ENCODE data around the gene TMEM132E.

TMEM132E gene

DNA sequence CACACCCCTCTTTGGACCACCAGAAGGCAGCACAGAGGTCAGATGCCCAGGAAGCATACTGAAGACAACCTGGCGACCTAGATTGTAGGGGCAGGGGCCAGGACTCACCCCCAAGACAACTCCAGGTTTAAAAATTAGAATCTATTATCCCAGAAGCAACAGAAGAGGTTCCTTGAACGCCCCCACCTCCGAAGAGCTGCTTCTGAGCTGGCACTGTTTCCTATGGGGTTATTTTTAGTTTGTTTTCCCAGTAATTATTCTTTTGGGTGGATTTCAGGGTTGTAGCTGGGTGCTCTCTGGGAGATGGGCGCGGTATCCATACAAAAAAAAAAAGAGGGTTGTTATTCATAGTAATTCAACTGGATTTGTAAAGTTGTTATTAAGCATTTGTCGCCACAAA is 10.4 kb upstream of the TMEM132E start:
- DNase-seq (ENCODE audit: low spot score): no peak

GRCh38 chr17:34569591-34569990 is 9.8 kb upstream of the TMEM132E start:
- DNase-seq (ENCODE audit: low spot score): no peak

- no peak for DNase-seq (ENCODE audit: low spot score)
Observed at GRCh38 chr17:34570506-34570905, 8.9 kb upstream of the TMEM132E start.

DNA sequence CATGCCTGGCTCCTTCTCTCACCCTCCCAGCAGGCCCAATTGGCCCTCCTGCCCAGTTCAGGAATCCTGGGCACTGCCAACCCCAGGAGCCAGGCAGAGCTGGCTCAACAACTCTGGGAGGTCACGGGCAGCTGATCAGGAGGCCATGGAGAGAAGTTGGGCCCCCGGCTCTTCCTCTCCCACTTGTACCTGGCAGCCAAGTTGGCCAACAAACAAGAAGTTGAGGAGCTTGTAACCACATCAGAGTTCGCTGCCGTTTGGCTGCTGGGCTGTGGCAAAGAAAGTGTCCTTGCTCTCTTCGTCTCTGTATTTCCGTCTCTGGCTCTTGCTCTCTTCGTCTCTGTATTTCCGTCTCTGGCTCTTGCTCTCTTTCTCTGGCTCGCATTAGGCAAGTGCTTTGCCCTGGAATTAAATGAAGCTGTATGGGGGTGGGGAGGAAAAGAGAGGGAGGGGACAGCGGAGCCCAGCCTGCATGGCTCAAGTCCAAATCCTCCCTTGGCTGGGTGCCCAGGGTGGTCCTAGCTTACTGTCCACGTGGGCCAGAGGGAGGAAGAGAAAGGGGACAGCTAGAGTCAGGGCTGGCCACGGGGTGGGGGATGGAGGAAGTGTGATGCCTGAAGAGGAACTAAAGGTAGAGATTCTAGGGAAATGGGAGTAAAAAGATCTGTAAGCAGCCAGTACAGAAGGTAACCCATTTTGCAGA is 7.8 kb upstream of the TMEM132E start:
- no peak for DNase-seq (ENCODE audit: low spot score)

GRCh38 chr17:34572483-34572882 is 6.9 kb upstream of the TMEM132E start:
- no peak for DNase-seq (ENCODE audit: low spot score)

- DNase-seq (ENCODE audit: low spot score): no peak
Observed at GRCh38 chr17:34575182-34575581, 4.2 kb upstream of the TMEM132E start.

- DNase-seq (ENCODE audit: low spot score): no peak
Observed at GRCh38 chr17:34578016-34578415, 1.4 kb upstream of the TMEM132E start.

GRCh38 chr17:34578656-34579016 is 746 bp upstream of the TMEM132E start:
- DNase-seq (ENCODE audit: low spot score): no peak

GRCh38 chr17:34579979-34580684 is 750 bp downstream of the TMEM132E start:
- DNase-seq (ENCODE audit: low spot score): peak; percentile 63

DNA sequence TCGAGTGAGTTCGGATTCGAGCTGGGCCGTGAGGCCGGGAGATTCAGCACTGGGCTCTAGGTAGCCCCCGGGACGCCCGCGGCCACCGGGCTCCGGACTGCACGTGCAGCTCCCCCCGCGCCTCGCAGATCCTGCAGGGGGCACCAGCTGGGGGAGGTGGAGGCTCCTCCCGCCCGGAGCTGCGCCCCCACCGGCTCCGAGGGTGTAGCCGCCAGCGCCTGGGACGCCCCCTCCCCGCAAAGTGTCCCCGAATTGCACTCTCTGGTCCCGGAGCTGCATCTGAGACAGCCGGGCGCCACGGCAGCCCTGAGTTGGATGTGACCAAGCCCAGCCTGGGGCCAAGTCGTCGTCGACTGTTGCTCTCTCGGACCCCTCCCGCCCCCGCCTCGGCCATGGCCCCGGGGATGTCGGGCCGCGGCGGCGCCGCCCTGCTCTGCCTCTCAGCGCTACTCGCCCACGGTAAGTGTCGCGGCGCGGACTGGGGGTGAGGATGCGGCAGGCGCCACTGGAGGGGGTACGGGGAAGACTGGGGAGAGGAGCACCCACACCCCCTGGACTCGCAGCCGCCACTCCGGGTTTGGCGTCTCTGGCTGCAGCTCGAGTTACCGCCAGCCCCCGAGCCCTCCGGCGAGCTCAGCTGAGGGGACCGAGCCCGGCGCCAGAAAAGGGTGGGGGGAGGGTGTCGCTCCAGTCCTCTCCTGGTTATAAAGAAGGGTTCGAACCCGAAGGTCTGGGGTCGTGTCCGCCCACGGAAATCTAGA is 1.5 kb downstream of the TMEM132E start:
- DNase-seq (ENCODE audit: low spot score): no peak

DNA sequence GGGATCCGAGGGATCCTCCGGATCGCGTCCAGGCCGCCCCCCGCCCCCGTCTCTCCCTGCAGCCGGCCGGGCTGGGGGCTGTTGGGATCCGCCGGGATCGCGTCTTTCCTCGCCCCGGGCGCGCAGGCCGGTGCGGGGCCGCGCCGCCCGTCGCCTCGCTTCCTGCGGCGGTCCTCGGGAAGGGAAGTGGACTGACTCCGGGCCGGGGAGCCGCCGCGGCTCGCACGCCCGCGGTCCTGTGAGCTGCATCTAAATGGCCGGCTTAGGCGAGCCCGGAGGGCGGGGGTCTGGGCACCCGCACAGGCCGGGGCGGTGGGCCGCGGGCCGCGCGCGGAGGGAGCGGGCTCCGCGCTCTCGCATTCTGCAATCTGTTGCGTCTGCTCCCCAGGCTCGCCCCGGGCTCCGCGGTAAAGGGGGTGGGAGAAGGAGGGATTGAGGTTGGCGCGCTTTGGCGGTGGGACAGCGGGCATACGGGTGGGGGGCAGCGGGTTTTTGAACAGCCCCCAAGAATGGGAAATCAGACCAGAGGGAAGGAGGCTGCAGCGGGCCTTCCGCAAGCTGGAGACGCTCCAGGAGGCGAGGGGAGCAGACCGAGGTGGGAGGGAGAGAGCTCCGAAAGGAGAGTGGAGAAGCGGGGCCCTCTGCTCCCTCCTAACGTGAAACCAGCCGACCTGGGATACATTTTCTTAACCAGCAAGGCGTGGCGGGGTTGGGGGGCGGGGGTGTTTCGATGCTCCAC is 2.2 kb downstream of the TMEM132E start:
- no peak for DNase-seq (ENCODE audit: low spot score)

- DNase-seq (ENCODE audit: low spot score): no peak
Observed at GRCh38 chr17:34582185-34582900, 3.0 kb downstream of the TMEM132E start.

- no peak for DNase-seq (ENCODE audit: low spot score)
Observed at GRCh38 chr17:34582901-34583245, 3.5 kb downstream of the TMEM132E start.

DNA sequence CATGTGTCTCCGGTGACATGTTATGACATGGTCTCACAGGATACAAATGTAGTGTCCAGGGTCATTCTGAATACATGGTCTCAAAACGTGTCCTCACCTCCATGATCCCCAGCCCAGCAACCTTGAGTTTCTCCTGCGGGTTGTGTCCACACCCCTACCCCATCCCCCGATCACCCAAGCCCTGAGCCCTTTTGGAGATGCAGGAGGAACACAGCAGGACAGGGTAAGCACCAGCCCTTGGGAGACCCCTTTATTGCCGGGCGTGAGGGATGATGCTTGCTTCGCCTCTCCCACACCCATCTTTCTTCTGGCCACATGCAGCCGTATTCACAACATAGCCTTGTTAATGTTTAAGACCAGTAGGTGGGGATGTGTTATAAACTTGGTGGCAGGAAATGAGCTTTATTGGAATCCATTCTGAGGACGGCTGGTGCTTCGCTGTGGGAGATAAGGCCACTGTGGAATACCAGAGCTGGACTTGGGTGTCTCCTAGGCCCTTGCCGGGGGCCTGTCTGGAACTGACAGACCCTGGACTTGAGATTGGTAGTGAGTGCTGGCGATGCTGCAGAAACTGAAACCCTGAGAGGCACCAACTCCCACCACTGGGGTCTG is 5.5 kb downstream of the TMEM132E start:
- DNase-seq (ENCODE audit: low spot score): peak; percentile 38

DNA sequence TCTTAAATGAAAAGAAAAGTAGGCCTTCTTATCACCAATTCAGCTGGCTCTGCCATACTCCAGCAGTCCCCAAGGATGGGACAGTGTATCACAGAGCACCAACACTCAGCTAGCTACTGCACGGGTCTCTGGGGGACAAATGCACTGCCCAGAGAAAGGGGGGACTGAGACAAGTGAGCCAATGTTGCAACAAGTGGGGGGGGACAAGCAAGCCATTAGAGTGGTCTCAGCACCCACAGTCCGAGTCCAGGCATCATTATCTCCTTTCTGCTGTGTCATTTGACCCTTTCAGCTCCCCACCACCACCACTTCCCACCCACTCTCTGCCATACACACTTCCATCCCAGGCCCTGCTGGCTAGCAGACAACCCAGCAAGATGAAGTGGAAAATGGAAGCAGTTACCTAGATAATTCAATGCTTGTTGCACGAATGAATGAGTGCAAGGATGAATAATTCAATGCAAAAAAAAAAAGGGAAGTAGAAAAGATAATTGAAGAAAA is 7.0 kb downstream of the TMEM132E start:
- DNase-seq (ENCODE audit: low spot score): no peak

- no peak for DNase-seq (ENCODE audit: low spot score)
Observed at GRCh38 chr17:34588266-34588665, 8.9 kb downstream of the TMEM132E start.

DNA sequence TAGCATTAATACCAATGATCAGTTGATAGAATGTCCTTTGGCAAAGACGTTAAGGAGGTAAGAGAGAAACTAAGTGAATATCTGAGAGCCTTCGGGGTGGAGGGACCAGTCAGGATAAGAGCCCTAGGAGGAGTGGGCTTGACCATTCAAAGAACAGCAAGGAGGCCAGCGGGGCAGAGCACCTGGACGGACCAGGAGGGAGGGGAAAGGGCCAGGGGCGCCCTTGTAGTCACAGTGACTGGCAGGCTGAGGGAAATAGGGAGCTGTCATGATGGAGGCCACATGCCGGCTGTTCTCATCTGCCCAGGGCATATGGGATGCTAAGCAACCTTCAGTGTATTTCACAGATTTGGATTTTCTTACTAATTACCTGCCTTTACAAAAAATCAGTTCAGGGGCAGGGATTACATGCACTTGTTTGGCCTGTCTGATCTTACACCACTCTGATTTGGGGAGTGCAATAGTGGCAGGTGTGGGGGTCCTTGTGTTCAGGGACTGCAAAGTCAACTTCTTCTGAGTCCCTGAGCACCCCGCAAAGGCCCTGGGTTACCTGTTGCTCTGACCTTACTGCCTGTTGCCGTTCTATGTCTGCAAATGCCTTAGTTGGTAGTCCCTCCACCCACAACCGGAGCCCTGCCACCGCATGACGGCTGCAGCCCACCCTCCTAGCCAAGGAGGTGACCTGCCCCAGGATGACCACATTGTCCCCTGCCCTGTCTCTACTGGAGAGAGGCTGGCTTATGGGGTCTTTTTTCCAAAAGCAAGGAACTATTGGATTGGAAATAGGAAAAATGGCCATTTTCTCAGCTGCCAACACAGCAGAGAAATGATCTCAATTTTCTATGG is 10.0 kb downstream of the TMEM132E start:
- no peak for DNase-seq (ENCODE audit: low spot score)

DNA sequence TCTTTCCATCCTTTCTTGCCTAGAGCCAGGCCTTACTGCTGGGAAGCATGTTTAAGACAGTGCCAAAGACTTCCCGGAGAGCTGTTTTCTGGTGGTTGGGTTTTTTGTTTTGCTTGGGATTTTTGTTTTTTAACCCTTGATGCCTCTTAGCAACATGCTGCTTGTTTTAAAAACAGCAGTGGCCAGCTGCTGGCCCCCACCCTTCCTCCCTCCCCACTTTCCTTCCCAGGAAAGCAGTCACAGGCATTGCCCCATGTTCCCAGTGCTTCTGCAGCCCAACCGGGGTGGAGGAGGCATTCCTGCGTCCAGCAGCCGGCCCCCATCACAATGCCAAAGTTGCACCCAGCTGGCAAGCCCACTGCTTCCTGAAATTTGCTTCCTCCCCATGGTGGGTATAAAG is 12.6 kb downstream of the TMEM132E start:
- no peak for DNase-seq (ENCODE audit: low spot score)

- no peak for DNase-seq (ENCODE audit: low spot score)
Observed at GRCh38 chr17:34596920-34597319, 17.5 kb downstream of the TMEM132E start.

DNA sequence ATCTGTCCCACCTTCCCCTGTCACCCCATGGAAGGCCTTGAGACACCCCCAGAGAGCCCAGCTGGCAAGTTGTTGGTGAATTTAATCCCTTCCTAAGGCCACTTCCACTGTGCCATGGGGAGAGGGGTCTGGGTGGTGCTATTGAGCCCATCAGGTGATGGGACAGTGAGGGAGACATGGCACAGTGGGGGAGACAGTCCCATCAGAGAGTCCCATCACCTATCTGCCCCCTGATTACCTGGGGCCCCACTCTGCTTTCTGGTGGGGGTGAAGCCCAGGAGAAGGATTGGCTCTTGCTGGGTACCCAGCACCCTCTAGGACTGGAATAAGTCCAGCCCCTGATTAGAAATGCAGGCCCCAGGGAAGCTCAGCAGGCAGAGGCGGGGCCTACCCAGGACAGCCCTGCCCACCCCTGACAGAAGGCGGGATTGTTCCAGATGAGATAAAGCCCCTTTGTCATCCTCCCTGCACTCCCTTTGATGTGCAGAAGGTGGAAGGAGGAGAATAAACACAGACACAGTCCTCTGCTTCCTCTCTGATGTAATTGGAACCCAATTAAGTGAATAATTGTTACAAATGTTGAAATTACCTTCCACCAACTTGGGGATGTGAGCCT is 18.9 kb downstream of the TMEM132E start:
- no peak for DNase-seq (ENCODE audit: low spot score)

Measured in AG08396 (cell line).